Neural cell (in vitro differentiated cells): ENCODE measurements around the gene TRIM46. TPM values are rescaled to one million over a fixed set of nuclear protein-coding genes. Genes with fewer than 3 reads are reported as not detected.

ENCODE experiments used
- H2AFZ ChIP-seq: fragments of 200-600, 300-800 bp; sonication (generic), shearing (Covaris generic); 2 replicates; pipeline ENCODE4 v1.6.0; 2014; ENCODE audit warnings: low read depth, mild to moderate bottlenecking, antibody characterized with exemption, low read length, moderate library complexity
- H3F3A ChIP-seq: fragments of 200-600 bp; shearing (Covaris generic); 2 replicates; pipeline ENCODE4 v1.6.1; 2016; ENCODE audit warnings: mild to moderate bottlenecking, moderate library complexity, mixed read lengths, antibody characterized with exemption, low read length; ENCODE audit not compliant: insufficient read depth, poor library complexity, severe bottlenecking
- H3K27ac ChIP-seq: fragments of 200-600, 300-800 bp; sonication (generic), shearing (Covaris generic); 2 replicates; pipeline ENCODE4 v1.5.1; 2014; ENCODE audit warnings: mild to moderate bottlenecking, low read length, moderate library complexity
- H3K27me3 ChIP-seq: fragments of 300-800, 200-600 bp; sonication (generic), shearing (Covaris generic); 2 replicates; pipeline ENCODE4 v1.6.0; 2014; ENCODE audit warnings: mild to moderate bottlenecking, low read depth, low read length, moderate library complexity; ENCODE audit not compliant: insufficient read depth
- H3K36me3 ChIP-seq: fragments of 300-800, 200-600 bp; sonication (generic), shearing (Covaris generic); 2 replicates; pipeline ENCODE4 v1.5.1; 2014; ENCODE audit warnings: mild to moderate bottlenecking, antibody characterized with exemption, low read length, moderate library complexity; ENCODE audit not compliant: insufficient read depth
- H3K4me2 ChIP-seq: fragments of 300-800, 200-600 bp; sonication (generic), shearing (Covaris generic); 2 replicates; pipeline ENCODE4 v1.6.0; 2014; ENCODE audit warnings: mild to moderate bottlenecking, low read length
- H3K4me3 ChIP-seq: fragments of 300-800, 200-600 bp; sonication (generic), shearing (Covaris generic); 2 replicates; pipeline ENCODE4 v1.5.1; 2014; ENCODE audit warnings: mild to moderate bottlenecking, low read length, moderate library complexity
- H3K79me2 ChIP-seq: fragments of 200-600 bp; shearing (Covaris generic); replicated peaks from 2 replicates; pipeline ENCODE4 v1.6.0; 2014; ENCODE audit warnings: mild to moderate bottlenecking, low read length, moderate library complexity; ENCODE audit not compliant: insufficient read depth
- H3K9ac ChIP-seq: fragments of 300-800, 200-600 bp; sonication (generic), shearing (Covaris generic); 2 replicates; pipeline ENCODE4 v1.6.1; 2016; ENCODE audit warnings: mild to moderate bottlenecking, low read length, mixed read lengths
- H3K9me2 ChIP-seq: fragments of 200-600 bp; shearing (Covaris generic); 2 replicates; pipeline ENCODE4 v1.6.1; 2016; ENCODE audit warnings: mild to moderate bottlenecking, low read length, mixed read lengths; ENCODE audit not compliant: insufficient read depth
- H3K9me3 ChIP-seq: fragments of 200-600, 300-800 bp; sonication (generic), shearing (Covaris generic); 2 replicates; pipeline ENCODE4 v1.6.1; 2016; ENCODE audit warnings: mild to moderate bottlenecking, mixed run types, low read length, moderate library complexity, mixed read lengths
- H4K20me1 ChIP-seq: fragments of 200-600 bp; shearing (Covaris generic); 2 replicates; pipeline ENCODE4 v1.6.1; 2016; ENCODE audit warnings: mild to moderate bottlenecking, mixed run types; ENCODE audit not compliant: insufficient read depth
- CTCF ChIP-seq: fragments of 450-650 bp; IDR thresholded peaks from 2 replicates; pipeline ENCODE4 v1.5.1; 2014; ENCODE audit warnings: antibody characterized with exemption, mild to moderate bottlenecking, moderate library complexity; ENCODE audit not compliant: poor library complexity, severe bottlenecking
- EP300 ChIP-seq: fragments of 450-650 bp; conservative IDR thresholded peaks from 2 replicates; pipeline ENCODE4 v1.6.1; 2014; ENCODE audit warnings: antibody characterized with exemption, mild to moderate bottlenecking, moderate library complexity; ENCODE audit not compliant: poor library complexity, severe bottlenecking
- EZH2 ChIP-seq: fragments of 200-600, 300-800 bp; shearing (Covaris generic), sonication (generic); IDR thresholded peaks from 2 replicates; pipeline ENCODE4 v1.6.1; 2014; ENCODE audit warnings: antibody characterized with exemption, low read length, borderline replicate concordance, mild to moderate bottlenecking; ENCODE audit not compliant: insufficient read depth, poor library complexity, severe bottlenecking
- MXI1 ChIP-seq: fragments of 450-650 bp; conservative IDR thresholded peaks from 2 replicates; pipeline ENCODE4 v1.6.1; 2014; ENCODE audit warnings: antibody characterized with exemption, mild to moderate bottlenecking; ENCODE audit not compliant: poor library complexity, severe bottlenecking
- POLR2AphosphoS5 ChIP-seq: IDR thresholded peaks from 2 replicates; pipeline ENCODE4 v1.6.1; 2012
- RAD21 ChIP-seq: fragments of 450-650 bp; conservative IDR thresholded peaks from 2 replicates; pipeline ENCODE4 v1.6.1; 2014; ENCODE audit warnings: antibody characterized with exemption, mild to moderate bottlenecking, moderate library complexity
- REST ChIP-seq: IDR thresholded peaks from 2 replicates; pipeline ENCODE4 v1.6.1; 2012; ENCODE audit warnings: borderline replicate concordance
- SMC3 ChIP-seq: fragments of 450-650 bp; conservative IDR thresholded peaks from 2 replicates; pipeline ENCODE4 v1.6.1; 2014; ENCODE audit warnings: antibody characterized with exemption, mild to moderate bottlenecking, moderate library complexity; ENCODE audit not compliant: poor library complexity
- TAF1 ChIP-seq: IDR thresholded peaks from 2 replicates; pipeline ENCODE4 v1.6.1; 2012; ENCODE audit warnings: low read depth
- polyA plus RNA-seq: library from polyadenylated mRNA; depleted of rRNA; stranded (reverse); fragments of >200 nt; gene quantifications from 2 replicates; pipeline ENCODE4 v1.2.3, GENCODE V29; 2014

The TRIM46 gene
- polyA plus RNA-seq, 1 donor from 2014 or later: 31.5 TPM

GRCh38 chr1:155130272-155131006, 43.2 kb upstream of the TRIM46 start:
- Histone ChIP-seq H4K20me1 (no peaks in the 10 kb centered on the region), H3K4me3 (no peak overlapping the region), H3F3A (peaks cover 2% of the 10 kb centered on the region), H3K36me3 (no peaks in the 10 kb centered on the region), H3K9me3 (no peaks in the 10 kb centered on the region), H3K9me2 (no peaks in the 10 kb centered on the region), H3K79me2 (no peaks in the 10 kb centered on the region), H3K9ac (no peak overlapping the region), H3K27ac (no peak overlapping the region), H2AFZ (no peak overlapping the region), H3K27me3 (peaks cover 36% of the 10 kb centered on the region), H3K4me2 (no peak overlapping the region)
- TF ChIP-seq EZH2 (no peak), SMC3 (no peak), TAF1 (no peak), MXI1 (no peak), POLR2AphosphoS5 (no peak), EP300 (no peak), RAD21 (no peak), REST (no peak), CTCF (no peak)

- H3K36me3 ChIP-seq: no peaks in the 10 kb centered on the region
- H3K9me3 ChIP-seq: no peaks in the 10 kb centered on the region
- no peak overlapping the region for H2AFZ ChIP-seq
- H3K9me2 ChIP-seq: no peaks in the 10 kb centered on the region
- H3K79me2 ChIP-seq: no peaks in the 10 kb centered on the region
- TF ChIP-seq CTCF (no peak), RAD21 (no peak), REST (no peak), POLR2AphosphoS5 (no peak), TAF1 (no peak), EP300 (no peak)
- no peak overlapping the region for H3K27ac ChIP-seq
- no peaks in the 10 kb centered on the region for H4K20me1 ChIP-seq
- peaks cover 2% of the 10 kb centered on the region for H3F3A ChIP-seq
- peaks cover 27% of the 10 kb centered on the region for H3K27me3 ChIP-seq
- no peak overlapping the region for H3K4me2 ChIP-seq
- no peak overlapping the region for H3K4me3 ChIP-seq
- H3K9ac ChIP-seq: no peak overlapping the region
Measured at GRCh38 chr1:155131285-155131684, 42.4 kb upstream of the TRIM46 start.
